HepG2 (cell line): Measurements from ENCODE around the gene SNX22. TPM values are rescaled to one million over a fixed set of nuclear protein-coding genes. Genes with fewer than 3 reads are reported as not detected.
A peak's percentile ranks its signal among the peaks of the same experiment; 100 is the strongest.

ENCODE experiments used
- ATF1 ChIP-seq: IDR thresholded peaks from 2 replicates; pipeline ENCODE4 v1.6.1; 2016; ENCODE audit warnings: mild to moderate bottlenecking, control low read depth
- FOXJ3 ChIP-seq: sonication (generic); formaldehyde crosslinking; IDR thresholded peaks from 2 replicates; pipeline ENCODE4 v1.4.0; 2020; ENCODE audit warnings: missing genetic modification reagents, mild to moderate bottlenecking, borderline replicate concordance
- GATA4 ChIP-seq: sonication (generic); IDR thresholded peaks from 2 replicates; pipeline ENCODE4 v1.6.1; 2016; ENCODE audit warnings: antibody characterized with exemption, low read depth, borderline replicate concordance
- IRF1 ChIP-seq: sonication (generic); formaldehyde crosslinking; IDR thresholded peaks from 2 replicates; pipeline ENCODE4 v1.4.0; 2020; ENCODE audit warnings: low read depth, mild to moderate bottlenecking, missing genetic modification reagents
- KDM4B ChIP-seq: sonication (generic); formaldehyde crosslinking; IDR thresholded peaks from 2 replicates; pipeline ENCODE4 v1.4.0; 2020; ENCODE audit warnings: missing genetic modification reagents
- NR2F1 ChIP-seq, 2 experiments: fragments of 450-650 bp in 1 of 2; formaldehyde crosslinking in 1 of 2; IDR thresholded peaks; 2 replicates each; pipeline versions ENCODE4 v1.5.0 to v1.6.1; 2016 to 2020; ENCODE audit warnings: mild to moderate bottlenecking in 1 of 2, missing compliant biosample characterization in 1 of 2, missing genetic modification reagents in 1 of 2, moderate library complexity in 1 of 2
- POLR2AphosphoS5 ChIP-seq: IDR thresholded peaks from 2 replicates; pipeline ENCODE4 v1.6.1; 2012; ENCODE audit warnings: low read depth, low read length
- RELA ChIP-seq: sonication (generic); formaldehyde crosslinking; IDR thresholded peaks from 2 replicates; pipeline ENCODE4 v1.4.0; 2020; ENCODE audit warnings: missing genetic modification reagents
- SRSF1 ChIP-seq: fragments of 200-400 bp; formaldehyde crosslinking; optimal IDR thresholded peaks from 2 replicates; pipeline ENCODE3; 2017; ENCODE audit warnings: mild to moderate bottlenecking, low read depth, low read length, moderate library complexity
- TERF1 ChIP-seq: sonication (generic); formaldehyde crosslinking; IDR thresholded peaks from 2 replicates; pipeline ENCODE4 v1.8.0; 2022; ENCODE audit warnings: mild to moderate bottlenecking, missing genetic modification reagents, moderate library complexity
- THAP9 ChIP-seq: sonication (generic); formaldehyde crosslinking; IDR thresholded peaks from 2 replicates; pipeline ENCODE4; 2020; ENCODE audit warnings: missing genetic modification reagents, mild to moderate bottlenecking, borderline replicate concordance
- ZBTB33 ChIP-seq: sonication (generic); formaldehyde crosslinking; IDR thresholded peaks from 2 replicates; pipeline ENCODE4 v1.4.0; 2020; ENCODE audit warnings: missing genetic modification reagents
- ZNF530 ChIP-seq: sonication (generic); formaldehyde crosslinking; IDR thresholded peaks from 2 replicates; pipeline ENCODE4 v1.5.0; 2020; ENCODE audit warnings: low read depth, mild to moderate bottlenecking, missing genetic modification reagents
- ZNF687 ChIP-seq: sonication (generic); formaldehyde crosslinking; IDR thresholded peaks from 2 replicates; pipeline ENCODE4 v1.5.1; 2020; ENCODE audit warnings: mild to moderate bottlenecking, missing genetic modification reagents, moderate library complexity
- ZNF784 ChIP-seq: sonication (generic); formaldehyde crosslinking; IDR thresholded peaks from 2 replicates; pipeline ENCODE4 v1.5.1; 2020; ENCODE audit warnings: missing genetic modification reagents, mild to moderate bottlenecking, borderline replicate concordance
- polyA plus RNA-seq, 8 experiments: library from polyadenylated mRNA; depleted of rRNA in 3 of 8; stranded (reverse) in 7 of 8; unstranded in 1 of 8; fragments of >200 nt; fragmentation: Illumina TruSeq in 4 of 8; extraction: Trizol in 4 of 8; gene quantifications; 2 replicates each; pipeline versions ENCODE4 v1.2.1 to v1.2.3, GENCODE V29; 2011 to 2016; ENCODE audit warnings: low read depth in 4 of 8, missing spikeins in 1 of 8, mixed read lengths in 1 of 8; ENCODE audit not compliant: insufficient read depth in 1 of 8
- total RNA-seq, 5 experiments: library from RNA; depleted of rRNA; stranded (reverse); fragments of >200 nt; fragmentation: Illumina TruSeq; extraction: Trizol; gene quantifications; 2 replicates each; pipeline ENCODE4 v1.2.3, GENCODE V29; 2016; ENCODE audit warnings: low read depth in 1 of 5

Gene SNX22
- total and polyA plus RNA-seq, 2 of the 13 experiments (the other 11 are each of a cell fraction or from before 2014, with no cell fraction given): 2.3 to 5.5 TPM

- no peak for TF ChIP-seq SRSF1
- no peak for TF ChIP-seq NR2F1 (CRISPR knock-in tag; IDR thresholded peaks at IDR 0.05)
- peak; percentile 68 for TF ChIP-seq ZBTB33
- no peak for TF ChIP-seq FOXJ3 (CRISPR knock-in tag)
- TF ChIP-seq TERF1: no peak
- TF ChIP-seq GATA4: no peak
- no peak for TF ChIP-seq ATF1
- TF ChIP-seq THAP9 (CRISPR knock-in tag): peak; percentile 18; the same call in 1 of the 2 replicates
- no peak for TF ChIP-seq KDM4B
- no peak for TF ChIP-seq RELA
- no peak for TF ChIP-seq ZNF784 (CRISPR knock-in tag)
- TF ChIP-seq ZNF530 (CRISPR knock-in tag): no peak
- no peak for TF ChIP-seq IRF1 (CRISPR knock-in tag)
- TF ChIP-seq ZNF687: peak; percentile 77
- no peak; the same call in 1 of the 2 replicates for TF ChIP-seq POLR2AphosphoS5
Observed at GRCh38 chr15:64153480-64154367, 2.2 kb downstream of the SNX22 start (continued).
